ENCODE results near the gene TVP23A.
A peak's percentile ranks its signal among the peaks of the same experiment; 100 is the strongest.
"Not testable (repeated sequence)": the region's sequence is repeated elsewhere in the genome, so short reads cannot be mapped to it uniquely, and the experiment has no call there.

The TVP23A gene

GRCh38 chr16:10830240-10830639 lies 11.6 kb upstream of the TVP23A start:
- H3K4me3 ChIP-seq (ENCODE audit: control insufficient read depth in 1 of 7, extremely low read depth in 1 of 7, insufficient read depth in 4 of 7, low read depth in 2 of 7, low read length in 6 of 7); H3K27ac ChIP-seq (ENCODE audit: insufficient read depth in 1 of 2, low read depth in 1 of 2, low read length in 2 of 2, poor library complexity in 1 of 2, severe bottlenecking in 2 of 2); DNase-seq; POLR2A ChIA-PET; H3K9me3 ChIP-seq (ENCODE audit: control extremely low read depth in 1 of 5, control insufficient read depth in 4 of 5, insufficient read depth in 2 of 5, low read depth in 1 of 5, low read length in 4 of 5); H3K36me3 ChIP-seq (ENCODE audit: control insufficient read depth in 4 of 4, insufficient read depth in 4 of 4, low read length in 3 of 4); H3K27me3 ChIP-seq (replicated peaks in 2 of 5; ENCODE audit: control insufficient read depth in 4 of 5, insufficient read depth in 5 of 5, low read length in 4 of 5): not testable (repeated sequence)
- CTCF ChIA-PET: interaction anchor here (1.0 kb wide), 1 partner anchor 92 kb away, joined by 3 read pairs; no protein-coding TSS in a partner anchor
- peaks cover 0 to 26% (median 18%) of the 10 kb centered on the region in 4 experiments for H3K4me1 ChIP-seq (ENCODE audit: control extremely low read depth in 1 of 4, control insufficient read depth in 4 of 4, insufficient read depth in 4 of 4, low read length in 3 of 4)

- H3K27me3 ChIP-seq (replicated peaks in 2 of 5; ENCODE audit: control insufficient read depth in 4 of 5, insufficient read depth in 5 of 5, low read length in 4 of 5); DNase-seq; H3K36me3 ChIP-seq (ENCODE audit: control insufficient read depth in 4 of 4, insufficient read depth in 4 of 4, low read length in 3 of 4); H3K9me3 ChIP-seq (ENCODE audit: control extremely low read depth in 1 of 5, control insufficient read depth in 4 of 5, insufficient read depth in 2 of 5, low read depth in 1 of 5, low read length in 4 of 5): not testable (repeated sequence)
- H3K4me3 ChIP-seq (ENCODE audit: control insufficient read depth in 1 of 7, extremely low read depth in 1 of 7, insufficient read depth in 4 of 7, low read depth in 2 of 7, low read length in 6 of 7): peak overlapping the region in 1 of 7 experiments; percentile 1
- ChIA-PET POLR2A (interaction anchor here (0.8 to 1.5 kb wide), 2 partner anchors 40 to 57 kb away, joined by 4 to 8 read pairs; no protein-coding TSS in a partner anchor), CTCF (interaction anchor here (1.0 to 1.1 kb wide), 3 partner anchors 12 to 93 kb away, joined by 3 to 4 read pairs (median 3); no protein-coding TSS in a partner anchor)
- 48% methylated on average over 3 of the region's 18 CpGs for WGBS (ENCODE audit: insufficient coverage)
- H3K4me1 ChIP-seq (ENCODE audit: control extremely low read depth in 1 of 4, control insufficient read depth in 4 of 4, insufficient read depth in 4 of 4, low read length in 3 of 4): peaks cover 0 to 26% (median 18%) of the 10 kb centered on the region in 4 experiments
- H3K27ac ChIP-seq (ENCODE audit: insufficient read depth in 1 of 2, low read depth in 1 of 2, low read length in 2 of 2, poor library complexity in 1 of 2, severe bottlenecking in 2 of 2): peak overlapping the region in 1 of 2 experiments; percentile 52
Measured at GRCh38 chr16:10829390-10830098, 10.9 kb upstream of the TVP23A start.

- Histone ChIP-seq H3K4me1 (ENCODE audit: control extremely low read depth in 1 of 4, control insufficient read depth in 4 of 4, insufficient read depth in 4 of 4, low read length in 3 of 4) (peaks cover 0 to 26% (median 18%) of the 10 kb centered on the region in 4 experiments), H3K27me3 (replicated peaks in 2 of 5; ENCODE audit: control insufficient read depth in 4 of 5, insufficient read depth in 5 of 5, low read length in 4 of 5) (no peaks in the 10 kb centered on the region), H3K9me3 (ENCODE audit: control extremely low read depth in 1 of 5, control insufficient read depth in 4 of 5, insufficient read depth in 2 of 5, low read depth in 1 of 5, low read length in 4 of 5) (no peaks in the 10 kb centered on the region), H3K36me3 (ENCODE audit: control insufficient read depth in 4 of 4, insufficient read depth in 4 of 4, low read length in 3 of 4) (no peaks in the 10 kb centered on the region), H3K4me3 (ENCODE audit: control insufficient read depth in 1 of 7, extremely low read depth in 1 of 7, insufficient read depth in 4 of 7, low read depth in 2 of 7, low read length in 6 of 7) (peak overlapping the region in 3 of 7 experiments; percentile 1 to 53 (median 30)), H3K27ac (ENCODE audit: insufficient read depth in 1 of 2, low read depth in 1 of 2, low read length in 2 of 2, poor library complexity in 1 of 2, severe bottlenecking in 2 of 2) (peak overlapping the region; percentile 7 to 52)
- peak; percentile 27 to 82 (median 77) for DNase-seq
- WGBS (ENCODE audit: insufficient coverage): 5% methylated on average over 15 of the region's 17 CpGs
- ChIA-PET POLR2A (interaction anchor here (0.6 to 1.5 kb wide), 3 partner anchors 28 to 58 kb away, joined by 3 to 8 read pairs (median 4); no protein-coding TSS in a partner anchor), CTCF (interaction anchor here (1.0 to 1.8 kb wide), 3 partner anchors 13 to 58 kb away, joined by 3 to 4 read pairs (median 4); no protein-coding TSS in a partner anchor)
Measured at GRCh38 chr16:10828851-10829366, 10.3 kb upstream of the TVP23A start.

GRCh38 chr16:10827691-10828341 lies 9.2 kb upstream of the TVP23A start:
- ChIA-PET CTCF (interaction anchor here (0.7 to 1.8 kb wide), 2 partner anchors 19 to 41 kb away, joined by 3 to 4 read pairs; no protein-coding TSS in a partner anchor), POLR2A (interaction anchor here (1.5 kb wide), 1 partner anchor 59 kb away, joined by 4 read pairs; no protein-coding TSS in a partner anchor)
- no peaks in the 10 kb centered on the region for H3K9me3 ChIP-seq (ENCODE audit: control extremely low read depth in 1 of 5, control insufficient read depth in 4 of 5, insufficient read depth in 2 of 5, low read depth in 1 of 5, low read length in 4 of 5)
- peak overlapping the region in 1 of 2 experiments; percentile 52 for H3K27ac ChIP-seq (ENCODE audit: insufficient read depth in 1 of 2, low read depth in 1 of 2, low read length in 2 of 2, poor library complexity in 1 of 2, severe bottlenecking in 2 of 2)
- DNase-seq: no peak
- H3K4me3 ChIP-seq (ENCODE audit: control insufficient read depth in 1 of 7, extremely low read depth in 1 of 7, insufficient read depth in 4 of 7, low read depth in 2 of 7, low read length in 6 of 7): no peak overlapping the region
- peaks cover 0 to 26% (median 18%) of the 10 kb centered on the region in 4 experiments for H3K4me1 ChIP-seq (ENCODE audit: control extremely low read depth in 1 of 4, control insufficient read depth in 4 of 4, insufficient read depth in 4 of 4, low read length in 3 of 4)
- H3K27me3 ChIP-seq (replicated peaks in 2 of 5; ENCODE audit: control insufficient read depth in 4 of 5, insufficient read depth in 5 of 5, low read length in 4 of 5): no peaks in the 10 kb centered on the region
- H3K36me3 ChIP-seq (ENCODE audit: control insufficient read depth in 4 of 4, insufficient read depth in 4 of 4, low read length in 3 of 4): no peaks in the 10 kb centered on the region
- 97% methylated on average over 11 of the region's 11 CpGs for WGBS (ENCODE audit: insufficient coverage)

- 94% methylated on average over 11 of the region's 13 CpGs for WGBS (ENCODE audit: insufficient coverage)
Measured at GRCh38 chr16:10824111-10824893, 5.7 kb upstream of the TVP23A start.

GRCh38 chr16:10822702-10823101 lies 4.1 kb upstream of the TVP23A start:
- DNase-seq: no peak
- peaks cover 0 to 2% (median 0%) of the 10 kb centered on the region in 5 experiments for H3K27me3 ChIP-seq (replicated peaks in 2 of 5; ENCODE audit: control insufficient read depth in 4 of 5, insufficient read depth in 5 of 5, low read length in 4 of 5)
- ChIA-PET CTCF (no interaction called here), POLR2A (no interaction called here)
- H3K4me1 ChIP-seq (ENCODE audit: control extremely low read depth in 1 of 4, control insufficient read depth in 4 of 4, insufficient read depth in 4 of 4, low read length in 3 of 4): peaks cover 0 to 18% (median 6%) of the 10 kb centered on the region in 4 experiments
- no peak overlapping the region for H3K27ac ChIP-seq (ENCODE audit: insufficient read depth in 1 of 2, low read depth in 1 of 2, low read length in 2 of 2, poor library complexity in 1 of 2, severe bottlenecking in 2 of 2)
- 95% methylated on average over 7 of the region's 7 CpGs for WGBS (ENCODE audit: insufficient coverage)
- no peak overlapping the region for H3K4me3 ChIP-seq (ENCODE audit: control insufficient read depth in 1 of 7, extremely low read depth in 1 of 7, insufficient read depth in 4 of 7, low read depth in 2 of 7, low read length in 6 of 7)
- H3K9me3 ChIP-seq (ENCODE audit: control extremely low read depth in 1 of 5, control insufficient read depth in 4 of 5, insufficient read depth in 2 of 5, low read depth in 1 of 5, low read length in 4 of 5): no peaks in the 10 kb centered on the region
- no peaks in the 10 kb centered on the region for H3K36me3 ChIP-seq (ENCODE audit: control insufficient read depth in 4 of 4, insufficient read depth in 4 of 4, low read length in 3 of 4)

More at GRCh38 chr16:10824111-10824893, 5.7 kb upstream of the TVP23A start:
- no peak for DNase-seq
- POLR2A ChIA-PET: interaction anchor here (0.7 kb wide), 1 partner anchor 47 kb away, joined by 3 read pairs; no protein-coding TSS in a partner anchor
- no peaks in the 10 kb centered on the region for H3K9me3 ChIP-seq (ENCODE audit: control extremely low read depth in 1 of 5, control insufficient read depth in 4 of 5, insufficient read depth in 2 of 5, low read depth in 1 of 5, low read length in 4 of 5)
- H3K27ac ChIP-seq (ENCODE audit: insufficient read depth in 1 of 2, low read depth in 1 of 2, low read length in 2 of 2, poor library complexity in 1 of 2, severe bottlenecking in 2 of 2): no peak overlapping the region
- H3K36me3 ChIP-seq (ENCODE audit: control insufficient read depth in 4 of 4, insufficient read depth in 4 of 4, low read length in 3 of 4): no peaks in the 10 kb centered on the region
- peaks cover 0 to 29% (median 22%) of the 10 kb centered on the region in 4 experiments for H3K4me1 ChIP-seq (ENCODE audit: control extremely low read depth in 1 of 4, control insufficient read depth in 4 of 4, insufficient read depth in 4 of 4, low read length in 3 of 4)
- H3K27me3 ChIP-seq (replicated peaks in 2 of 5; ENCODE audit: control insufficient read depth in 4 of 5, insufficient read depth in 5 of 5, low read length in 4 of 5): no peaks in the 10 kb centered on the region
- no peak overlapping the region for H3K4me3 ChIP-seq (ENCODE audit: control insufficient read depth in 1 of 7, extremely low read depth in 1 of 7, insufficient read depth in 4 of 7, low read depth in 2 of 7, low read length in 6 of 7)
- CTCF ChIA-PET: no interaction called here
